GM23338 (cell line): ENCODE measurements around the gene FGF19. TPM values are rescaled to one million over a fixed set of nuclear protein-coding genes. Genes with fewer than 3 reads are reported as not detected.

Source experiments
- ATAC-seq: fragments of 200-7000 bp; cut with Tn5 transposase; 3 replicates; pipeline ENCODE4 v1.9.1; 2020
- DNase-seq: peaks from one replicate; pipeline ENCODE4 v3.0.0-alpha.2; 2015; ENCODE audit warnings: low spot score
- H2AFZ ChIP-seq: fragments of 200-600 bp; sonication (generic); 2 replicates; pipeline ENCODE4 v1.8.0; 2016; ENCODE audit warnings: antibody characterized with exemption, mild to moderate bottlenecking, moderate library complexity
- H3F3A ChIP-seq: fragments of 200-600 bp; sonication (generic); replicated peaks from 2 replicates; pipeline ENCODE4 v1.8.0; 2017; ENCODE audit warnings: antibody characterized with exemption, mixed run types, low read depth
- H3K27ac ChIP-seq: fragments of 200-600 bp; sonication (generic); 2 replicates; pipeline ENCODE4 v1.6.1; 2016; ENCODE audit warnings: low read depth
- H3K27me3 ChIP-seq: fragments of 200-600 bp; sonication (generic); 2 replicates; pipeline ENCODE4 v1.8.0; 2016; ENCODE audit warnings: mild to moderate bottlenecking, mixed run types, moderate library complexity; ENCODE audit not compliant: insufficient read depth
- H3K36me3 ChIP-seq: fragments of 200-600 bp; sonication (generic); 2 replicates; pipeline ENCODE4 v1.8.0; 2016; ENCODE audit warnings: mild to moderate bottlenecking; ENCODE audit not compliant: insufficient read depth
- H3K4me1 ChIP-seq: fragments of 200-600 bp; sonication (generic); 2 replicates; pipeline ENCODE4 v1.8.0; 2016; ENCODE audit warnings: mild to moderate bottlenecking, moderate library complexity; ENCODE audit not compliant: insufficient read depth
- H3K4me2 ChIP-seq: fragments of 200-600 bp; sonication (generic); 2 replicates; pipeline ENCODE4 v1.7.1; 2017; ENCODE audit warnings: mixed run types
- H3K4me3 ChIP-seq: fragments of 200-600 bp; sonication (generic); 2 replicates; pipeline ENCODE4 v1.6.1; 2016; ENCODE audit warnings: mixed run types
- H3K79me2 ChIP-seq: fragments of 200-600 bp; sonication (generic); replicated peaks from 2 replicates; pipeline ENCODE4 v1.8.0; 2017; ENCODE audit warnings: mild to moderate bottlenecking; ENCODE audit not compliant: insufficient read depth
- H3K9me2 ChIP-seq: fragments of 200-600 bp; sonication (generic); 2 replicates; pipeline ENCODE4 v1.8.0; 2017; ENCODE audit not compliant: insufficient read depth
- H4K20me1 ChIP-seq: fragments of 200-600 bp; sonication (generic); replicated peaks from 2 replicates; pipeline ENCODE4 v1.8.0; 2017; ENCODE audit warnings: mild to moderate bottlenecking; ENCODE audit not compliant: insufficient read depth
- H3K27ac Mint-ChIP-seq: 2 replicates; pipeline ENCODE4 v1.8.0; 2020; ENCODE audit warnings: inconsistent platforms, mild to moderate bottlenecking, moderate library complexity, mixed read lengths
- H3K27me3 Mint-ChIP-seq: 3 replicates; pipeline ENCODE4 v1.8.0; 2022; ENCODE audit warnings: low read depth, mild to moderate bottlenecking, moderate library complexity, mixed read lengths, inconsistent platforms; ENCODE audit not compliant: insufficient read depth, poor library complexity
- H3K36me3 Mint-ChIP-seq: 3 replicates; pipeline ENCODE4 v1.8.0; 2021; ENCODE audit warnings: low read depth, mild to moderate bottlenecking, inconsistent platforms, moderate library complexity, mixed read lengths
- H3K4me1 Mint-ChIP-seq: 3 replicates; pipeline ENCODE4 v1.8.0; 2020; ENCODE audit warnings: mild to moderate bottlenecking, inconsistent platforms, mixed read lengths
- H3K4me3 Mint-ChIP-seq: 3 replicates; pipeline ENCODE4 v1.8.0; 2021; ENCODE audit warnings: moderate library complexity, mild to moderate bottlenecking, inconsistent platforms, mixed read lengths
- H3K9me3 Mint-ChIP-seq: 3 replicates; pipeline ENCODE4 v1.8.0; 2020; ENCODE audit warnings: moderate library complexity, mild to moderate bottlenecking, inconsistent platforms, mixed read lengths
- CREB1 ChIP-seq: fragments of 250-450 bp; sonication (Bioruptor Pico); IDR thresholded peaks from 2 replicates; pipeline ENCODE4 v1.5.0; 2020; ENCODE audit warnings: low read depth, mild to moderate bottlenecking, moderate library complexity
- EZH2 ChIP-seq: fragments of 200-600 bp; sonication (generic); IDR thresholded peaks from one replicate; pipeline ENCODE4 v1.8.0; 2017; ENCODE audit warnings: antibody characterized with exemption, mild to moderate bottlenecking, low read depth; ENCODE audit not compliant: unreplicated experiment
- EZH2phosphoT487 ChIP-seq: fragments of 200-600 bp; sonication (generic); IDR thresholded peaks from one replicate; pipeline ENCODE4 v1.8.1; 2018; ENCODE audit warnings: antibody characterized with exemption; ENCODE audit not compliant: unreplicated experiment
- JUNB ChIP-seq: IDR thresholded peaks from one replicate; pipeline ENCODE4 v1.6.1; 2016; ENCODE audit warnings: antibody characterized with exemption; ENCODE audit not compliant: unreplicated experiment
- NANOG ChIP-seq: IDR thresholded peaks from 2 replicates; pipeline ENCODE4 v1.6.1; 2016; ENCODE audit warnings: antibody characterized with exemption, borderline replicate concordance
- POLR2AphosphoS5 ChIP-seq: IDR thresholded peaks from 2 replicates; pipeline ENCODE4 v1.6.1; 2016; ENCODE audit warnings: antibody characterized with exemption, low read depth
- STAT1 ChIP-seq: IDR thresholded peaks from one replicate; pipeline ENCODE4 v1.6.1; 2016; ENCODE audit warnings: antibody characterized with exemption; ENCODE audit not compliant: unreplicated experiment
- ZNF114 ChIP-seq: fragments of 250-450 bp; sonication (Bioruptor Pico); IDR thresholded peaks from 2 replicates; pipeline ENCODE4 v1.5.0; 2020; ENCODE audit warnings: mild to moderate bottlenecking, moderate library complexity
- ZNF331 ChIP-seq: fragments of 250-450 bp; sonication (Bioruptor Pico); IDR thresholded peaks from 2 replicates; pipeline ENCODE4 v1.5.0; 2020; ENCODE audit warnings: low read depth, mild to moderate bottlenecking, moderate library complexity
- polyA plus RNA-seq: library from polyadenylated mRNA; unstranded; fragments of >200 nt; fragmentation: Nextera tagmentation; extraction: Ambion mirVana; gene quantifications from 2 replicates; pipeline ENCODE4 v1.2.1, GENCODE V29; 2016
- total RNA-seq: library from RNA; depleted of rRNA; stranded (reverse); fragments of >200 nt; shearing (Covaris generic); gene quantifications from 2 replicates; pipeline ENCODE4 v1.2.3, GENCODE V29; 2014
- TF ChIP-seq, protein P1 (sequence below), 2 experiments: fragments of 200-600 bp in 1 of 2; sonication (generic) in 1 of 2; conservative IDR thresholded peaks; 2 replicates each; pipeline versions ENCODE4 v1.5.1 to v1.6.1; 2016 to 2017; ENCODE audit warnings: antibody characterized with exemption in 2 of 2, low read depth in 2 of 2, mild to moderate bottlenecking in 2 of 2, moderate library complexity in 1 of 2
- TF ChIP-seq, protein P2 (sequence below): IDR thresholded peaks from one replicate; pipeline ENCODE4 v1.6.1; 2018; ENCODE audit warnings: antibody characterized with exemption; ENCODE audit not compliant: unreplicated experiment
- TF ChIP-seq, protein P3 (sequence below): IDR thresholded peaks from 2 replicates; pipeline ENCODE4 v1.6.1; 2016; ENCODE audit warnings: antibody characterized with exemption
- TF ChIP-seq, protein P4 (sequence below): fragments of 250-450 bp; sonication (Bioruptor Pico); IDR thresholded peaks from 2 replicates; pipeline ENCODE4 v1.5.0; 2020; ENCODE audit warnings: mild to moderate bottlenecking, moderate library complexity

The FGF19 gene
- total and polyA plus RNA-seq, 2 experiments from 2014 or later: 21.7 to 36.1 TPM

DNA sequence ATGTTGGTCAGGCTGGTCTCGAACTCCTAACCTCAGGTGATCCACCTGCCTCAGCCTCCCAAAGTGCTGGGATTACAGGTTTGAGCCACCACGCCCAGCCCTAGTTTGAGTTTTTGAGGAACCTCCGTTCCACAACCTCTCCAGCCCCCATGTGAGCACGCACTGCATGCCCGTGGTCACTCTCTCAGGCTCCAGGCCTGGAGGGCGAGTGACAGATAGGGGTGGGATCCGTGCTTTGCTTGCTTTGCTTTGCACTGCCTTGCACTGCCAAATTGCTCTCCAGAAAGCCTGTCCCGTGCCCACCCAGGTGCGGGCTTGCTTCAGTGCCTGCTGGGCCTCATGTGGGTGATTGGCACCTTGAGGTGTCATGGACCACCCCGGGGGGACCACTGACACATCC lies 41.4 kb upstream of the FGF19 start:
- H3K9me3 Mint-ChIP-seq: no peaks in the 10 kb centered on the region
- ATAC-seq: no peak
- no peak overlapping the region for H3K4me3 Mint-ChIP-seq
- Histone ChIP-seq H3K79me2 (no peaks in the 10 kb centered on the region), H3K27ac (no peak overlapping the region), H4K20me1 (no peaks in the 10 kb centered on the region), H3K4me2 (no peak overlapping the region), H3K4me3 (no peak overlapping the region), H3K36me3 (no peaks in the 10 kb centered on the region), H3K27me3 (no peaks in the 10 kb centered on the region), H2AFZ (no peak overlapping the region), H3F3A (no peaks in the 10 kb centered on the region), H3K9me2 (no peaks in the 10 kb centered on the region), H3K4me1 (peaks cover 4% of the 10 kb centered on the region; the same call in 1 of the 2 replicates)
- TF ChIP-seq, protein P1, sequence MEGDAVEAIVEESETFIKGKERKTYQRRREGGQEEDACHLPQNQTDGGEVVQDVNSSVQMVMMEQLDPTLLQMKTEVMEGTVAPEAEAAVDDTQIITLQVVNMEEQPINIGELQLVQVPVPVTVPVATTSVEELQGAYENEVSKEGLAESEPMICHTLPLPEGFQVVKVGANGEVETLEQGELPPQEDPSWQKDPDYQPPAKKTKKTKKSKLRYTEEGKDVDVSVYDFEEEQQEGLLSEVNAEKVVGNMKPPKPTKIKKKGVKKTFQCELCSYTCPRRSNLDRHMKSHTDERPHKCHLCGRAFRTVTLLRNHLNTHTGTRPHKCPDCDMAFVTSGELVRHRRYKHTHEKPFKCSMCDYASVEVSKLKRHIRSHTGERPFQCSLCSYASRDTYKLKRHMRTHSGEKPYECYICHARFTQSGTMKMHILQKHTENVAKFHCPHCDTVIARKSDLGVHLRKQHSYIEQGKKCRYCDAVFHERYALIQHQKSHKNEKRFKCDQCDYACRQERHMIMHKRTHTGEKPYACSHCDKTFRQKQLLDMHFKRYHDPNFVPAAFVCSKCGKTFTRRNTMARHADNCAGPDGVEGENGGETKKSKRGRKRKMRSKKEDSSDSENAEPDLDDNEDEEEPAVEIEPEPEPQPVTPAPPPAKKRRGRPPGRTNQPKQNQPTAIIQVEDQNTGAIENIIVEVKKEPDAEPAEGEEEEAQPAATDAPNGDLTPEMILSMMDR (conservative IDR thresholded peaks at IDR 0.05; ENCODE audit: low read depth in 2 of 2): no peak
- TF ChIP-seq NANOG (no peak), ZNF331 (no peak), CREB1 (CRISPR knock-in tag) (no peak), STAT1 (no peak), POLR2AphosphoS5 (no peak), ZNF114 (CRISPR knock-in tag) (no peak), JUNB (no peak), EZH2 (no peak), EZH2phosphoT487 (no peak)
- TF ChIP-seq, protein P2, sequence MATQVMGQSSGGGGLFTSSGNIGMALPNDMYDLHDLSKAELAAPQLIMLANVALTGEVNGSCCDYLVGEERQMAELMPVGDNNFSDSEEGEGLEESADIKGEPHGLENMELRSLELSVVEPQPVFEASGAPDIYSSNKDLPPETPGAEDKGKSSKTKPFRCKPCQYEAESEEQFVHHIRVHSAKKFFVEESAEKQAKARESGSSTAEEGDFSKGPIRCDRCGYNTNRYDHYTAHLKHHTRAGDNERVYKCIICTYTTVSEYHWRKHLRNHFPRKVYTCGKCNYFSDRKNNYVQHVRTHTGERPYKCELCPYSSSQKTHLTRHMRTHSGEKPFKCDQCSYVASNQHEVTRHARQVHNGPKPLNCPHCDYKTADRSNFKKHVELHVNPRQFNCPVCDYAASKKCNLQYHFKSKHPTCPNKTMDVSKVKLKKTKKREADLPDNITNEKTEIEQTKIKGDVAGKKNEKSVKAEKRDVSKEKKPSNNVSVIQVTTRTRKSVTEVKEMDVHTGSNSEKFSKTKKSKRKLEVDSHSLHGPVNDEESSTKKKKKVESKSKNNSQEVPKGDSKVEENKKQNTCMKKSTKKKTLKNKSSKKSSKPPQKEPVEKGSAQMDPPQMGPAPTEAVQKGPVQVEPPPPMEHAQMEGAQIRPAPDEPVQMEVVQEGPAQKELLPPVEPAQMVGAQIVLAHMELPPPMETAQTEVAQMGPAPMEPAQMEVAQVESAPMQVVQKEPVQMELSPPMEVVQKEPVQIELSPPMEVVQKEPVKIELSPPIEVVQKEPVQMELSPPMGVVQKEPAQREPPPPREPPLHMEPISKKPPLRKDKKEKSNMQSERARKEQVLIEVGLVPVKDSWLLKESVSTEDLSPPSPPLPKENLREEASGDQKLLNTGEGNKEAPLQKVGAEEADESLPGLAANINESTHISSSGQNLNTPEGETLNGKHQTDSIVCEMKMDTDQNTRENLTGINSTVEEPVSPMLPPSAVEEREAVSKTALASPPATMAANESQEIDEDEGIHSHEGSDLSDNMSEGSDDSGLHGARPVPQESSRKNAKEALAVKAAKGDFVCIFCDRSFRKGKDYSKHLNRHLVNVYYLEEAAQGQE: no peak
- TF ChIP-seq, protein P3, sequence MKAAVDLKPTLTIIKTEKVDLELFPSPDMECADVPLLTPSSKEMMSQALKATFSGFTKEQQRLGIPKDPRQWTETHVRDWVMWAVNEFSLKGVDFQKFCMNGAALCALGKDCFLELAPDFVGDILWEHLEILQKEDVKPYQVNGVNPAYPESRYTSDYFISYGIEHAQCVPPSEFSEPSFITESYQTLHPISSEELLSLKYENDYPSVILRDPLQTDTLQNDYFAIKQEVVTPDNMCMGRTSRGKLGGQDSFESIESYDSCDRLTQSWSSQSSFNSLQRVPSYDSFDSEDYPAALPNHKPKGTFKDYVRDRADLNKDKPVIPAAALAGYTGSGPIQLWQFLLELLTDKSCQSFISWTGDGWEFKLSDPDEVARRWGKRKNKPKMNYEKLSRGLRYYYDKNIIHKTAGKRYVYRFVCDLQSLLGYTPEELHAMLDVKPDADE: no peak
- TF ChIP-seq, protein P4, sequence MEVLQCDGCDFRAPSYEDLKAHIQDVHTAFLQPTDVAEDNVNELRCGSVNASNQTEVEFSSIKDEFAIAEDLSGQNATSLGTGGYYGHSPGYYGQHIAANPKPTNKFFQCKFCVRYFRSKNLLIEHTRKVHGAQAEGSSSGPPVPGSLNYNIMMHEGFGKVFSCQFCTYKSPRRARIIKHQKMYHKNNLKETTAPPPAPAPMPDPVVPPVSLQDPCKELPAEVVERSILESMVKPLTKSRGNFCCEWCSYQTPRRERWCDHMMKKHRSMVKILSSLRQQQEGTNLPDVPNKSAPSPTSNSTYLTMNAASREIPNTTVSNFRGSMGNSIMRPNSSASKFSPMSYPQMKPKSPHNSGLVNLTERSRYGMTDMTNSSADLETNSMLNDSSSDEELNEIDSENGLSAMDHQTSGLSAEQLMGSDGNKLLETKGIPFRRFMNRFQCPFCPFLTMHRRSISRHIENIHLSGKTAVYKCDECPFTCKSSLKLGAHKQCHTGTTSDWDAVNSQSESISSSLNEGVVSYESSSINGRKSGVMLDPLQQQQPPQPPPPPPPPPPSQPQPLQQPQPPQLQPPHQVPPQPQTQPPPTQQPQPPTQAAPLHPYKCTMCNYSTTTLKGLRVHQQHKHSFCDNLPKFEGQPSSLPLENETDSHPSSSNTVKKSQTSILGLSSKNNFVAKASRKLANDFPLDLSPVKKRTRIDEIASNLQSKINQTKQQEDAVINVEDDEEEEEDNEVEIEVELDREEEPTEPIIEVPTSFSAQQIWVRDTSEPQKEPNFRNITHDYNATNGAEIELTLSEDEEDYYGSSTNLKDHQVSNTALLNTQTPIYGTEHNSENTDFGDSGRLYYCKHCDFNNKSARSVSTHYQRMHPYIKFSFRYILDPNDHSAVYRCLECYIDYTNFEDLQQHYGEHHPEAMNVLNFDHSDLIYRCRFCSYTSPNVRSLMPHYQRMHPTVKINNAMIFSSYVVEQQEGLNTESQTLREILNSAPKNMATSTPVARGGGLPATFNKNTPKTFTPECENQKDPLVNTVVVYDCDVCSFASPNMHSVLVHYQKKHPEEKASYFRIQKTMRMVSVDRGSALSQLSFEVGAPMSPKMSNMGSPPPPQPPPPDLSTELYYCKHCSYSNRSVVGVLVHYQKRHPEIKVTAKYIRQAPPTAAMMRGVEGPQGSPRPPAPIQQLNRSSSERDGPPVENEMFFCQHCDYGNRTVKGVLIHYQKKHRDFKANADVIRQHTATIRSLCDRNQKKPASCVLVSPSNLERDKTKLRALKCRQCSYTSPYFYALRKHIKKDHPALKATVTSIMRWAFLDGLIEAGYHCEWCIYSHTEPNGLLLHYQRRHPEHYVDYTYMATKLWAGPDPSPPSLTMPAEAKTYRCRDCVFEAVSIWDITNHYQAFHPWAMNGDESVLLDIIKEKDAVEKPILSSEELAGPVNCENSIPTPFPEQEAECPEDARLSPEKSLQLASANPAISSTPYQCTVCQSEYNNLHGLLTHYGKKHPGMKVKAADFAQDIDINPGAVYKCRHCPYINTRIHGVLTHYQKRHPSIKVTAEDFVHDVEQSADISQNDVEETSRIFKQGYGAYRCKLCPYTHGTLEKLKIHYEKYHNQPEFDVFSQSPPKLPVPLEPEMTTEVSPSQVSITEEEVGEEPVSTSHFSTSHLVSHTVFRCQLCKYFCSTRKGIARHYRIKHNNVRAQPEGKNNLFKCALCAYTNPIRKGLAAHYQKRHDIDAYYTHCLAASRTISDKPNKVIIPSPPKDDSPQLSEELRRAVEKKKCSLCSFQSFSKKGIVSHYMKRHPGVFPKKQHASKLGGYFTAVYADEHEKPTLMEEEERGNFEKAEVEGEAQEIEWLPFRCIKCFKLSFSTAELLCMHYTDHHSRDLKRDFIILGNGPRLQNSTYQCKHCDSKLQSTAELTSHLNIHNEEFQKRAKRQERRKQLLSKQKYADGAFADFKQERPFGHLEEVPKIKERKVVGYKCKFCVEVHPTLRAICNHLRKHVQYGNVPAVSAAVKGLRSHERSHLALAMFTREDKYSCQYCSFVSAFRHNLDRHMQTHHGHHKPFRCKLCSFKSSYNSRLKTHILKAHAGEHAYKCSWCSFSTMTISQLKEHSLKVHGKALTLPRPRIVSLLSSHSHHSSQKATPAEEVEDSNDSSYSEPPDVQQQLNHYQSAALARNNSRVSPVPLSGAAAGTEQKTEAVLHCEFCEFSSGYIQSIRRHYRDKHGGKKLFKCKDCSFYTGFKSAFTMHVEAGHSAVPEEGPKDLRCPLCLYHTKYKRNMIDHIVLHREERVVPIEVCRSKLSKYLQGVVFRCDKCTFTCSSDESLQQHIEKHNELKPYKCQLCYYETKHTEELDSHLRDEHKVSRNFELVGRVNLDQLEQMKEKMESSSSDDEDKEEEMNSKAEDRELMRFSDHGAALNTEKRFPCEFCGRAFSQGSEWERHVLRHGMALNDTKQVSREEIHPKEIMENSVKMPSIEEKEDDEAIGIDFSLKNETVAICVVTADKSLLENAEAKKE (CRISPR knock-in tag): no peak
- no peak for DNase-seq
- peaks cover 9% of the 10 kb centered on the region for H3K27me3 Mint-ChIP-seq
- no peak overlapping the region for H3K27ac Mint-ChIP-seq
- H3K4me1 Mint-ChIP-seq: peaks cover 15% of the 10 kb centered on the region
- no peaks in the 10 kb centered on the region for H3K36me3 Mint-ChIP-seq
